ENCODE data around the gene ADAP1.

Gene ADAP1

DNA sequence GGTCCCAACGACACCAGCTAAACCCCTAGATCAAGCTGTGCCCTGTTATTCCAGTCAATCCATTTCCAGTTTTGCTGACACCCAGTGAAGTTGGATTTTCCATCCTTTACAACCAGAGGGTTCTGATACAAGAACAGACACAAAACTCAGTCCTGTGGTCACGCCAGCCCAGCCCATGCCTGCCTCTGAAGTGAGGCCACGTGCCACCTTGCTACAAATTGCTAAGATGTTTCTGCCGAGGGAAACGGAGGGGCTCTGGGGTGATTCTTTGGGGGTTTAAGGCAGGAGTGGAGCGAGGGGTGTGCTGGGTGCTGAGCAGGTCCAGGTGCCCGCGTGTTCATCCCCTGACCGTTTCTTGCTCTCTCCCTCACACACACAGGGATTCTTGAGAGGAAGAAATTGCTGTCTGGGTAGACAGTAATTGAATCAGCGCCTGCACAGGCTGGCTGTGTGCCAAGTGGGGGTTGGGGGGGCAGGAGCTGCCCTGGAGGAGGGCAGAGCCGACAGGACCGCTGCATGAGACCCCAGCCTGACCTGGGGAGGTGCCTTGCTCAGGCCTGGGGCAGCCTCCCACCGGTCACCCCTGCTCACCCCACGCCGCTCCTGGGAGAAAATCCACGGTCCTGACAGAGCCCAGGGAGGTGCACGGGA lies 38.1 kb downstream of the ADAP1 start:
- no peak for TF ChIP-seq YY1 (IDR thresholded peaks at IDR 0.05; ENCODE audit: insufficient read depth, insufficient read length)
- no peak for TF ChIP-seq ZNF274 (IDR thresholded peaks at IDR 0.05; ENCODE audit: low read depth, low read length)
- no peak for TF ChIP-seq SUZ12 (IDR thresholded peaks at IDR 0.05; ENCODE audit: extremely low read depth, insufficient read depth, insufficient read length)
- Histone ChIP-seq H3K4me1 (ENCODE audit: insufficient read depth, insufficient read length) (peaks cover 14% of the 10 kb centered on the region), H3K27me3 (ENCODE audit: insufficient read depth, insufficient read length) (no peaks in the 10 kb centered on the region), H3K36me3 (ENCODE audit: insufficient read depth, insufficient read length, low read length) (no peaks in the 10 kb centered on the region), H3K4me3 (ENCODE audit: insufficient read length, low read depth) (no peak overlapping the region), H3K9me3 (ENCODE audit: insufficient read depth, low read length) (no peaks in the 10 kb centered on the region), H3K9ac (ENCODE audit: insufficient read length, low read depth) (no peak overlapping the region)
- DNase-seq (ENCODE audit: low read depth, low spot score), result no peak

DNA sequence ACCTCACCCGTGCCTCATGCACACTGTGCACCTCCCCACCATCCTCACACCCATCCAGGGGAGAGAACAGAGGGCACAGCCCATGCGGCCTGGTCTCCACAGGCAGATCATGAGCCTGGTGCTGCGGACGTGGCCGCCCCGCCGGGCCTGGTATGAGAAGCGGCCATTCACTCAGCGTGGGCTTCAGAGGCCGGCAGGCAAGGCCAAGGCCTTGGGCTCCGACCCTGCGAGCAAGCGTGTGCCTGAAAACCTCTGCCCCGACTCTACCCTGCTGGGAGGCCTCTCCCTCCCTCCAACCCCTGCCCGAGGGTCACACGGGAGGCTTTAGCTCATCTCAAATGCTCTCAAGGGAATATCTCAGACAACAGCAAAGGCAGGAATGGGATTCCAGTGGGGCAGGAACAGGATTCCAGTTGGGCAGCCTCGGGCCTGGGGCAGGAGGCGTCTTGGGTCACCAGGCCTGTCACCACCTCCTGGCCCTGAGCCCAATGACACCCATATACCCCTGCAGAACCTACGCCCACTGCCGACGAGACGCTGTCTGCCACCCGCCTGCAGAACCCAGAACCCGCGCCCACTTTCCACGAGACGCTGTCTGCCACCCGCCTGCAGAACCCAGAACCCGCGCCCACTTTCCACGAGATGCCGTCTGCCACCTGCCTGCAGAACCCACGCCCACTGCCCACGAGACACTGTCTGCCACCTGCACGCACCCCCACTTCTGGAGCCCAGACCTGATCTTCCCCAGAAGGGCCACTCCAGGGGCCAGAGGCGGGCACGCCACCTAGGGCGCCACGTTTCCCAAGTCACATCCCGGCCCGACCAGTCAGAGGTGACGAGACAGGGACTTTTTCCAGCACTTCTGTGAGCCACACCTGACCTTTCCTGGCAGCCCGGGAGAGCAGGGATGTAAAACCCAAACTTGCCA lies 38.9 kb downstream of the ADAP1 start:
- DNase-seq (ENCODE audit: low read depth, low spot score), result no peak
- Histone ChIP-seq H3K36me3 (ENCODE audit: insufficient read depth, insufficient read length, low read length) (no peaks in the 10 kb centered on the region), H3K9ac (ENCODE audit: insufficient read length, low read depth) (no peak overlapping the region), H3K4me1 (ENCODE audit: insufficient read depth, insufficient read length) (peaks cover 15% of the 10 kb centered on the region), H3K9me3 (ENCODE audit: insufficient read depth, low read length) (no peaks in the 10 kb centered on the region), H3K4me3 (ENCODE audit: insufficient read length, low read depth) (no peak overlapping the region), H3K27me3 (ENCODE audit: insufficient read depth, insufficient read length) (no peaks in the 10 kb centered on the region)
- no peak for TF ChIP-seq ZNF274 (IDR thresholded peaks at IDR 0.05; ENCODE audit: low read depth, low read length)
- TF ChIP-seq YY1 (IDR thresholded peaks at IDR 0.05; ENCODE audit: insufficient read depth, insufficient read length), result no peak
- no peak for TF ChIP-seq SUZ12 (IDR thresholded peaks at IDR 0.05; ENCODE audit: extremely low read depth, insufficient read depth, insufficient read length)

DNA sequence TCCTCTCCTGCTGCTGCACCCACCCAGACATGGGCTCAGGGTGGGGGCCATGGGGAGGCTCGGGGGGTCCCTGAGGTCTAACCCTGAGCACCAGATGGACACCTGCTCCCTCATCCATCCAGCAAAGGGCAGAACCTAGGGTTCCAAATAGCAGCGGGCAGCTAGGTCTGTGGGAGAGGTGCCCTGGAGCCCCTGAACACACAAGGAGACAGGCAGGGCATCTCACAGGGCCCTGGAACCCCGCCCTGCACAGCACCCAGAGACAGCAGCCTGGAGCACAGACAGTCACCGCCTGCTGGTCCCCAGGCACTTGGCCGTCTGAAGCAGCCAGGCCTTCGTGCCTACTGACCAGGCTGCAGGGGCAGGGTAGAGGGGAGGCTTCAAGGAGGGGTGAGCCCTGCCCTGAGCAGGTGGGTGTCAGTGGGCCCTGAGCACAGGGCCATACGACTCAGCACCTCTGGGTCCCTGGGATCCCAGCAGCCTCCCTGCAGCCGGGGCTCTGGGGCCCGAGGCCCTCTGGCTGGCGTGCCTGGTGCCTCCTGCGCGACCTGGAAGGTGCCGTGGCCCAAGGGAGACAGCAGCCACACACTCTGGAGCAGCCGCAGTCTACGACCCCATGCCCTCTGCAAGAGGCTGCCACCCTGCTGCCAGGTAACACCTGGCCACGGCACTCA lies 39.8 kb downstream of the ADAP1 start:
- H3K4me1 ChIP-seq (ENCODE audit: insufficient read depth, insufficient read length), result peaks cover 22% of the 10 kb centered on the region
- no peak for DNase-seq (ENCODE audit: low read depth, low spot score)
- H3K36me3 ChIP-seq (ENCODE audit: insufficient read depth, insufficient read length, low read length), result no peaks in the 10 kb centered on the region
- H3K4me3 ChIP-seq (ENCODE audit: insufficient read length, low read depth), result no peak overlapping the region
- H3K9ac ChIP-seq (ENCODE audit: insufficient read length, low read depth), result no peak overlapping the region
- TF ChIP-seq SUZ12 (IDR thresholded peaks at IDR 0.05; ENCODE audit: extremely low read depth, insufficient read depth, insufficient read length), result no peak
- no peak for TF ChIP-seq ZNF274 (IDR thresholded peaks at IDR 0.05; ENCODE audit: low read depth, low read length)
- TF ChIP-seq YY1 (IDR thresholded peaks at IDR 0.05; ENCODE audit: insufficient read depth, insufficient read length), result no peak
- peaks cover 1% of the 10 kb centered on the region for H3K27me3 ChIP-seq (ENCODE audit: insufficient read depth, insufficient read length)
- no peaks in the 10 kb centered on the region for H3K9me3 ChIP-seq (ENCODE audit: insufficient read depth, low read length)

DNA sequence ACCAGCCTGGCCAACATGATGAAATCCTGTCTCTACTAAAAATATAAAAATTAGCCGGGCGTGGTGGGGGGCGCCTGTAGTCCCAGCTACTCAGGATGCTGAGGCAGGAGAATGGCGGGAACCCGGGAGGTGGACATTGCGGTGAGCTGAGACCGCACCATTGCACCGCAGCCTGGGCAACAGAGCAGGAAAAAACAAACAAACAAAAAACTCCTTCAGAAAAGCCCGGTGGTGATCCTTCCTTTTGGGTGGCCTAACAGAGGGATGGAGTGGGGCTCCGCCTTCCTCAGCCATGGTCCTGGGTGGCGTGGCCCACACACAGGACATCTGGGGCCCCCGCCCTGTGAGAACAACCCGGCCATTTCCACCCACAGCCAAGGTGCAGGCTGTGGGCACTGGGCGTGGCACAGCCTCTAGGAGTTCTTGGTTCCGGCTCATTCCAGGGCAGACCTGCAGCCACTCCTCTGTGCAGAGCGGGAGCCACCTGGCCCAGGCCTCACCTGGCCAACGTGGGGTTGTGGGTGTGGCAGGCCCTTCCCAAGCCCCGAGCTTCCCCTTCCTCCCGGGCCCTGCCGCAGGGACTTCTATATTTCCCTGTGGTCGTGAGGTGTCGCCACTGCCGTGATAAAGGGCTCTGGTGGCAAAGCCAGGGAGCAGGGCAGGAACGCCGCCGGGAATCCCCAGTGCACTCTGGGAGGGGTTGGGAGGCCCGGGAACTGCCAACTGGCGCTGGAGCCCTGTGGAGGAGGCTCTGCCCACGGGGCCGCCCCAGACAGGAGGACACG lies 40.6 kb downstream of the ADAP1 start:
- TF ChIP-seq SUZ12 (IDR thresholded peaks at IDR 0.05; ENCODE audit: extremely low read depth, insufficient read depth, insufficient read length) (no peak), YY1 (IDR thresholded peaks at IDR 0.05; ENCODE audit: insufficient read depth, insufficient read length) (no peak), ZNF274 (IDR thresholded peaks at IDR 0.05; ENCODE audit: low read depth, low read length) (no peak)
- DNase-seq (ENCODE audit: low read depth, low spot score), result no peak

DNA sequence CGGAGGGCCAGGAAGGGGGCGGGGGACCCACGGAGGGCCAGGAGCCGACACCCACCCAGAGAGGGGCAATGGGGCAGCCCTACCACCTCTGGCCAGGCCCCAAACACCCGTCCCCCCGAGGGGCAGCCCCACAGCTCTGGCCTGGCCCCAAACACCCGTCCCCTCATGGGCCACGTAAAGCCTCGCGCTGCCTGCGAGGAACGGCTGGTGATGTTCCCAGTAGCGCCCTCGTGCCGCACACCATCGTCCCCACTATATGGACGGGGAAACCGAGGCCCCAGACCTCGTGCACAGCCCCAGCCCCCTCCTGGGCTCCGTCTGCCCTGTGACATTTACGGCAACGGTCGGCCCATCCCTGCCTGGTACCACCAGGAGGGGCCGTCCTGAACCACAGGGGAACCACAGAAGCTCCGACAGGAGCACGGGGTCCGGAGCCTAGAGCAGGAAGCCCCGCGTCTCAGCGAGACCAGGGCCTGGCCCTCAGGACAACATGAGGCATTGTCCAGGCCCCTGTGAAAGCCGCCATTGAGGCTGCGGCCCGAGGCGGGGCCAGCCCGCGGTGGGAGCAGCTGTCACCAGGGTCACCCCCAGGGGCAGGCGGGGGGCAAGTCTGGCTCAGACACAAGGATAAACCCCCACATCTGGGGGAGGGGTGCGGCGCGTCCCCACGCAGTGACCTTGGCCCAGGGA lies 42.5 kb downstream of the ADAP1 start:
- no peaks in the 10 kb centered on the region for H3K36me3 ChIP-seq (ENCODE audit: insufficient read depth, insufficient read length, low read length)
- no peak for DNase-seq (ENCODE audit: low read depth, low spot score)
- no peak overlapping the region for H3K9ac ChIP-seq (ENCODE audit: insufficient read length, low read depth)
- H3K4me1 ChIP-seq (ENCODE audit: insufficient read depth, insufficient read length), result peaks cover 28% of the 10 kb centered on the region
- H3K4me3 ChIP-seq (ENCODE audit: insufficient read length, low read depth), result no peak overlapping the region
- H3K9me3 ChIP-seq (ENCODE audit: insufficient read depth, low read length), result no peaks in the 10 kb centered on the region
- TF ChIP-seq YY1 (IDR thresholded peaks at IDR 0.05; ENCODE audit: insufficient read depth, insufficient read length), result no peak
- no peak for TF ChIP-seq ZNF274 (IDR thresholded peaks at IDR 0.05; ENCODE audit: low read depth, low read length)
- no peak for TF ChIP-seq SUZ12 (IDR thresholded peaks at IDR 0.05; ENCODE audit: extremely low read depth, insufficient read depth, insufficient read length)
- H3K27me3 ChIP-seq (ENCODE audit: insufficient read depth, insufficient read length), result peaks cover 21% of the 10 kb centered on the region

More for the DNA sequence above, 40.6 kb downstream of the ADAP1 start:
- Histone ChIP-seq H3K36me3 (ENCODE audit: insufficient read depth, insufficient read length, low read length) (no peaks in the 10 kb centered on the region), H3K27me3 (ENCODE audit: insufficient read depth, insufficient read length) (peaks cover 5% of the 10 kb centered on the region), H3K9ac (ENCODE audit: insufficient read length, low read depth) (no peak overlapping the region), H3K4me3 (ENCODE audit: insufficient read length, low read depth) (no peak overlapping the region), H3K9me3 (ENCODE audit: insufficient read depth, low read length) (no peaks in the 10 kb centered on the region), H3K4me1 (ENCODE audit: insufficient read depth, insufficient read length) (peaks cover 22% of the 10 kb centered on the region)

DNA sequence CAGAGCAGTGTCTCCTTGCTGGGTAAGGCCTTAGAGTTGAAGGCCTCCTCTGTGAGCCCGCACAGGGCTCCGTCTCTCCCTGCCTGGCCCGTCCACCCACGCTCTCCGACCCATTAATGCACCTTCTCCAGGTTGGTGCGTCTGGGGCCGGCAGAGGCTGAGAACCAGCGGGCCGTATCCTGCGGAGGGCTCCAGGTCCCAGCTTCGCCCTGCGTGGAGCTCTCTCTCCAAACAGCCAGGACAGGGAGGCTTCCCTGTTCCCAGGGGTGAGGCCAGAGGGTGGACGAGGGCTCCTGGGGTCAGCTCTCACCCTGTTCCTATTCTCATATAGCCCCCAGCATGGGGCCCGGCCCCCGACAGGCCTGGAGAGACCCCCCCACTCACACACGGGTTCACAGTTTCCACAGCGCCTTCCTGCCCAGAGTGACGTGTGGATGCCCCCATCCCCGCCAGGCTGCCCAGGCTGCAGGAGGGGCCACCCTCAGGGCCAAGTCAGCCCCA lies 43.5 kb downstream of the ADAP1 start:
- H3K27me3 ChIP-seq (ENCODE audit: insufficient read depth, insufficient read length), result peaks cover 24% of the 10 kb centered on the region
- no peak overlapping the region for H3K4me3 ChIP-seq (ENCODE audit: insufficient read length, low read depth)
- H3K9ac ChIP-seq (ENCODE audit: insufficient read length, low read depth), result peak overlapping the region; percentile 21
- TF ChIP-seq ZNF274 (IDR thresholded peaks at IDR 0.05; ENCODE audit: low read depth, low read length) (no peak), YY1 (IDR thresholded peaks at IDR 0.05; ENCODE audit: insufficient read depth, insufficient read length) (no peak), SUZ12 (IDR thresholded peaks at IDR 0.05; ENCODE audit: extremely low read depth, insufficient read depth, insufficient read length) (no peak)
- no peak for DNase-seq (ENCODE audit: low read depth, low spot score)
- H3K4me1 ChIP-seq (ENCODE audit: insufficient read depth, insufficient read length), result peaks cover 25% of the 10 kb centered on the region
- no peaks in the 10 kb centered on the region for H3K36me3 ChIP-seq (ENCODE audit: insufficient read depth, insufficient read length, low read length)
- no peaks in the 10 kb centered on the region for H3K9me3 ChIP-seq (ENCODE audit: insufficient read depth, low read length)

Measured in NT2/D1 (cell line).